ENCODE results near the gene SCARB1. TPM values are rescaled to one million over a fixed set of nuclear protein-coding genes. Genes with fewer than 3 reads are reported as not detected.

Gene SCARB1
- total and polyA plus RNA-seq, 2 of the 13 experiments (the other 11 are each of a cell fraction or from before 2014, with no cell fraction given): 63.4 to 160 TPM

- TF ChIP-seq HNRNPH1 (optimal IDR thresholded peaks at IDR 0.05; ENCODE audit: low read depth, low read length) (no peak), RAD51 (IDR thresholded peaks at IDR 0.05; ENCODE audit: borderline replicate concordance) (no peak), TBL1XR1 (IDR thresholded peaks at IDR 0.05; ENCODE audit: borderline replicate concordance, low read length, partially characterized antibody) (peak; percentile 93), NR2F6 (IDR thresholded peaks at IDR 0.05) (peak; percentile 95), NR2F6 (CRISPR knock-in tag; IDR thresholded peaks at IDR 0.05) (peak; percentile 98), ZNF253 (CRISPR knock-in tag; IDR thresholded peaks at IDR 0.05; ENCODE audit: borderline replicate concordance) (no peak), ZEB1 (IDR thresholded peaks at IDR 0.05; ENCODE audit: insufficient replicate concordance, low read depth) (peak; percentile 85), ZNF121 (CRISPR knock-in tag; IDR thresholded peaks at IDR 0.05) (peak; percentile 73; the same call in 1 of the 2 replicates), NFKBIZ (CRISPR knock-in tag; IDR thresholded peaks at IDR 0.05) (0 out of 2 replicates have a peak, but pooled peaks have one; percentile 70), ISL2 (CRISPR knock-in tag; IDR thresholded peaks at IDR 0.05) (peak; percentile 80), PLSCR1 (CRISPR knock-in tag; IDR thresholded peaks at IDR 0.05; ENCODE audit: borderline replicate concordance) (no peak), JUN (CRISPR knock-in tag; IDR thresholded peaks at IDR 0.05) (no peak; the same call in 1 of the 2 replicates), ZNF281 (CRISPR knock-in tag; IDR thresholded peaks at IDR 0.05; ENCODE audit: borderline replicate concordance) (peak; percentile 93), ZNF83 (CRISPR knock-in tag; IDR thresholded peaks at IDR 0.05; ENCODE audit: borderline replicate concordance) (no peak), ZBTB39 (CRISPR knock-in tag; IDR thresholded peaks at IDR 0.05) (no peak), ZNF703 (CRISPR knock-in tag; IDR thresholded peaks at IDR 0.05; ENCODE audit: borderline replicate concordance) (no peak), FOXM1 (CRISPR knock-in tag; IDR thresholded peaks at IDR 0.05) (no peak), ZNF513 (CRISPR knock-in tag; conservative IDR thresholded peaks at IDR 0.05) (no peak), ZFP62 (CRISPR knock-in tag; IDR thresholded peaks at IDR 0.05) (no peak), ZC3H4 (CRISPR knock-in tag; IDR thresholded peaks at IDR 0.05; ENCODE audit: borderline replicate concordance) (no peak), NFATC3 (CRISPR knock-in tag; IDR thresholded peaks at IDR 0.05) (no peak), IRF1 (CRISPR knock-in tag; IDR thresholded peaks at IDR 0.05; ENCODE audit: low read depth) (no peak)
Observed at GRCh38 chr12:124821252-124822200, 42.1 kb downstream of the SCARB1 start (continued).
